Measurements from ENCODE around the gene VAT1L. TPM values are rescaled to one million over a fixed set of nuclear protein-coding genes. Genes with fewer than 3 reads are reported as not detected.

Gene VAT1L
- total RNA-seq, 1 donor from 2014 or later: not detected

GRCh38 chr16:77748421-77749005, 39.9 kb upstream of the VAT1L start:
- no peak for DNase-seq (ENCODE audit: low read depth)
- no peak overlapping the region for H3K4me3 ChIP-seq (ENCODE audit: low read depth, low read length)
- H3K36me3 ChIP-seq (ENCODE audit: control insufficient read depth, insufficient read depth, low read length): no peaks in the 10 kb centered on the region
- FAIRE-seq: no peak
- no peaks in the 10 kb centered on the region for H3K27me3 ChIP-seq (ENCODE audit: control insufficient read depth, insufficient read depth, low read length)
- TF ChIP-seq CTCF (IDR thresholded peaks at IDR 0.05; ENCODE audit: insufficient read depth, low read length, severe bottlenecking): no peak

- TF ChIP-seq CTCF (IDR thresholded peaks at IDR 0.05; ENCODE audit: insufficient read depth, low read length, severe bottlenecking): no peak
- no peak for FAIRE-seq
- Histone ChIP-seq H3K4me3 (ENCODE audit: low read depth, low read length) (no peak overlapping the region), H3K27me3 (ENCODE audit: control insufficient read depth, insufficient read depth, low read length) (no peaks in the 10 kb centered on the region), H3K36me3 (ENCODE audit: control insufficient read depth, insufficient read depth, low read length) (no peaks in the 10 kb centered on the region)
- no peak for DNase-seq (ENCODE audit: low read depth)
Observed at GRCh38 chr16:77749415-77749814, 38.9 kb upstream of the VAT1L start.

GRCh38 chr16:77758046-77758445, 30.3 kb upstream of the VAT1L start:
- Histone ChIP-seq H3K27me3 (ENCODE audit: control insufficient read depth, insufficient read depth, low read length) (no peaks in the 10 kb centered on the region), H3K36me3 (ENCODE audit: control insufficient read depth, insufficient read depth, low read length) (no peaks in the 10 kb centered on the region), H3K4me3 (ENCODE audit: low read depth, low read length) (no peak overlapping the region)
- FAIRE-seq (no peak), DNase-seq (ENCODE audit: low read depth) (no peak)
- no peak for TF ChIP-seq CTCF (IDR thresholded peaks at IDR 0.05; ENCODE audit: insufficient read depth, low read length, severe bottlenecking)

- no peak for TF ChIP-seq CTCF (IDR thresholded peaks at IDR 0.05; ENCODE audit: insufficient read depth, low read length, severe bottlenecking)
- FAIRE-seq: no peak
- no peak for DNase-seq (ENCODE audit: low read depth)
- no peaks in the 10 kb centered on the region for H3K27me3 ChIP-seq (ENCODE audit: control insufficient read depth, insufficient read depth, low read length)
- no peaks in the 10 kb centered on the region for H3K36me3 ChIP-seq (ENCODE audit: control insufficient read depth, insufficient read depth, low read length)
- no peak overlapping the region for H3K4me3 ChIP-seq (ENCODE audit: low read depth, low read length)
Observed at GRCh38 chr16:77758508-77758907, 29.9 kb upstream of the VAT1L start.

GRCh38 chr16:77759201-77759600, 29.2 kb upstream of the VAT1L start:
- FAIRE-seq (no peak), DNase-seq (ENCODE audit: low read depth) (no peak)
- H3K36me3 ChIP-seq (ENCODE audit: control insufficient read depth, insufficient read depth, low read length): no peaks in the 10 kb centered on the region
- H3K27me3 ChIP-seq (ENCODE audit: control insufficient read depth, insufficient read depth, low read length): no peaks in the 10 kb centered on the region
- no peak overlapping the region for H3K4me3 ChIP-seq (ENCODE audit: low read depth, low read length)
- no peak for TF ChIP-seq CTCF (IDR thresholded peaks at IDR 0.05; ENCODE audit: insufficient read depth, low read length, severe bottlenecking)

GRCh38 chr16:77759821-77760220, 28.5 kb upstream of the VAT1L start:
- FAIRE-seq (no peak), DNase-seq (ENCODE audit: low read depth) (no peak)
- Histone ChIP-seq H3K4me3 (ENCODE audit: low read depth, low read length) (no peak overlapping the region), H3K27me3 (ENCODE audit: control insufficient read depth, insufficient read depth, low read length) (no peaks in the 10 kb centered on the region), H3K36me3 (ENCODE audit: control insufficient read depth, insufficient read depth, low read length) (no peaks in the 10 kb centered on the region)
- no peak for TF ChIP-seq CTCF (IDR thresholded peaks at IDR 0.05; ENCODE audit: insufficient read depth, low read length, severe bottlenecking)
